ENCODE results near the gene MTSS2. TPM values are rescaled to one million over a fixed set of nuclear protein-coding genes. Genes with fewer than 3 reads are reported as not detected.

MTSS2 gene
- total and polyA plus RNA-seq, 2 experiments from 2014 or later, result 1.6 to 19.6 TPM

DNA sequence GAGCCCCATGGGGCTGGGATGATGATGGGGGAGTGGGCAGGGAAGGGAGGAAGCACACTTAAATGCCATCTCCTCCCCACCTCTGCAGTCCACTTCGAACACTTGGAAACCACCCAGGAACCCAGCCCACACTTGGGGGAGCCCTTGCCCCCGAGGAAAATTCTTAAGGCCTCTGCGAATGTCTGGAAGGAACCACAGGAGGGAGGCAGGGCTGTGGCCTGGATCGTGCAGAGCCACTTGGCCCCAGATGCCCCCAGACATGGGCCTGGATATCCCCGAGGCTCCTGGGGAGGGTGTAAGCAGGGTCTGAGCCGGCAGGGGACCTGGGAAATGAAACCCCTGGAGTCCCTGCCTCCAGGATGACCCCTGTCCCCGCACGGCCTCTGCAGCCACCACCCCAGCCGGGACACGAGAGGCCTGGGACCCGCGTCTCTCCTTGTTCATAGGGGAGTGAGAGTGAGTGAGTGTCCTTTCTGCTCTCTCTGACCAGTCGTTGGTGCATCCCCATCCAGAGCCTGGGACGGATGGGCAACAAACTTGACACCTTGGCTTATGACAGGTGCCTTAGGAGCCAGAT is 11.8 kb upstream of the MTSS2 start (continued):
- TF ChIP-seq, protein P1, sequence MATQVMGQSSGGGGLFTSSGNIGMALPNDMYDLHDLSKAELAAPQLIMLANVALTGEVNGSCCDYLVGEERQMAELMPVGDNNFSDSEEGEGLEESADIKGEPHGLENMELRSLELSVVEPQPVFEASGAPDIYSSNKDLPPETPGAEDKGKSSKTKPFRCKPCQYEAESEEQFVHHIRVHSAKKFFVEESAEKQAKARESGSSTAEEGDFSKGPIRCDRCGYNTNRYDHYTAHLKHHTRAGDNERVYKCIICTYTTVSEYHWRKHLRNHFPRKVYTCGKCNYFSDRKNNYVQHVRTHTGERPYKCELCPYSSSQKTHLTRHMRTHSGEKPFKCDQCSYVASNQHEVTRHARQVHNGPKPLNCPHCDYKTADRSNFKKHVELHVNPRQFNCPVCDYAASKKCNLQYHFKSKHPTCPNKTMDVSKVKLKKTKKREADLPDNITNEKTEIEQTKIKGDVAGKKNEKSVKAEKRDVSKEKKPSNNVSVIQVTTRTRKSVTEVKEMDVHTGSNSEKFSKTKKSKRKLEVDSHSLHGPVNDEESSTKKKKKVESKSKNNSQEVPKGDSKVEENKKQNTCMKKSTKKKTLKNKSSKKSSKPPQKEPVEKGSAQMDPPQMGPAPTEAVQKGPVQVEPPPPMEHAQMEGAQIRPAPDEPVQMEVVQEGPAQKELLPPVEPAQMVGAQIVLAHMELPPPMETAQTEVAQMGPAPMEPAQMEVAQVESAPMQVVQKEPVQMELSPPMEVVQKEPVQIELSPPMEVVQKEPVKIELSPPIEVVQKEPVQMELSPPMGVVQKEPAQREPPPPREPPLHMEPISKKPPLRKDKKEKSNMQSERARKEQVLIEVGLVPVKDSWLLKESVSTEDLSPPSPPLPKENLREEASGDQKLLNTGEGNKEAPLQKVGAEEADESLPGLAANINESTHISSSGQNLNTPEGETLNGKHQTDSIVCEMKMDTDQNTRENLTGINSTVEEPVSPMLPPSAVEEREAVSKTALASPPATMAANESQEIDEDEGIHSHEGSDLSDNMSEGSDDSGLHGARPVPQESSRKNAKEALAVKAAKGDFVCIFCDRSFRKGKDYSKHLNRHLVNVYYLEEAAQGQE (IDR thresholded peaks at IDR 0.05; ENCODE audit: unreplicated experiment), result no peak

DNA sequence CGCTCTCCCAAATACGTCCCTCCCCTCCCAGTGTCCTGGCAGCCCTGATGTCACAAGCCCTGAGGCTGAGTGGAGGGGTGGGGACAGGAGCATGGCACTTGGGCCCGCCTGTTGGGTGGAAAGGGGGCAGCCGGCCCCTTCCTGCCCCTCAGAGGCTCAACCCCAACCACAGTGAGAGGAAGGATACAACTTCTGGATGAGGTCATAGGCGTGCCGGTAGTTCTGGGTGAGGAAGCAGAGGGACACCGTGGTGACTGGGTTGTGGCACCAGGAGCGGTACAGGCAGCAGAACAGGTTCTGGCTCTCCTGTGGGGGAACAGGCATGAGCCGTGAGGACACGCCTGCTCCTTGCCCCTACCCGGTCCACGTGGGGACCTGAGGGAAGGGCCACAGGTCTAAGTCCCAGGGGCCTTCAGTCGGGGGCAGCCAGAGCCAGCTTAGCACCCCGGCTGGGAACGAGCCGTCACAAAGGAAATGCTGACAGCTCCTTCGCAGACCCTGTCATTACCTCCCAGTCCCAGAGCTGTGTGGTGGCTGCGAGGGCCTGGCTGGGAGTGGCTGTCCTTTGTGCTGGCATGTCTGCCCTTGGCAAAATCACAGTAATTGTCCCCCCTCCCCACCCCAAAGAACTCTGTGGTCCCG is 11.2 kb upstream of the MTSS2 start:
- no peaks in the 10 kb centered on the region for H3K9me3 Mint-ChIP-seq
- H3K27me3 Mint-ChIP-seq (ENCODE audit: insufficient read depth, low read depth, poor library complexity), result peaks cover 18% of the 10 kb centered on the region
- DNase-seq (ENCODE audit: low spot score), result no peak
- no peaks in the 10 kb centered on the region for H4K20me1 ChIP-seq (replicated peaks; ENCODE audit: insufficient read depth)
- 0 out of 2 replicates have a peak, but pooled peaks cover 3% of the 10 kb centered on the region for H3F3A ChIP-seq (replicated peaks; ENCODE audit: low read depth)
- no peak for ATAC-seq
- H3K9me2 ChIP-seq (ENCODE audit: insufficient read depth), result no peaks in the 10 kb centered on the region
- no peaks in the 10 kb centered on the region for H3K36me3 ChIP-seq (ENCODE audit: insufficient read depth)
- no peak overlapping the region for H3K4me3 ChIP-seq
- peaks cover 24% of the 10 kb centered on the region for H3K4me1 ChIP-seq (ENCODE audit: insufficient read depth)
- peak overlapping the region; percentile 28; the same call in 1 of the 2 replicates for H3K27ac Mint-ChIP-seq
- no peaks in the 10 kb centered on the region for H3K79me2 ChIP-seq (replicated peaks; ENCODE audit: insufficient read depth)
- H3K27me3 ChIP-seq (ENCODE audit: insufficient read depth), result no peaks in the 10 kb centered on the region
- no peak overlapping the region for H2AFZ ChIP-seq
- H3K27ac ChIP-seq (ENCODE audit: low read depth), result no peak overlapping the region
- H3K4me1 Mint-ChIP-seq, result peaks cover 32% of the 10 kb centered on the region
- peaks cover 2% of the 10 kb centered on the region; the same call in 1 of the 3 replicates for H3K36me3 Mint-ChIP-seq (ENCODE audit: low read depth)
- no peak overlapping the region for H3K4me2 ChIP-seq
- H3K4me3 Mint-ChIP-seq, result no peak overlapping the region
- TF ChIP-seq ZNF331 (CRISPR knock-in tag; IDR thresholded peaks at IDR 0.05; ENCODE audit: low read depth), result no peak
- TF ChIP-seq NANOG (IDR thresholded peaks at IDR 0.05; ENCODE audit: borderline replicate concordance), result no peak
- TF ChIP-seq, protein P2, sequence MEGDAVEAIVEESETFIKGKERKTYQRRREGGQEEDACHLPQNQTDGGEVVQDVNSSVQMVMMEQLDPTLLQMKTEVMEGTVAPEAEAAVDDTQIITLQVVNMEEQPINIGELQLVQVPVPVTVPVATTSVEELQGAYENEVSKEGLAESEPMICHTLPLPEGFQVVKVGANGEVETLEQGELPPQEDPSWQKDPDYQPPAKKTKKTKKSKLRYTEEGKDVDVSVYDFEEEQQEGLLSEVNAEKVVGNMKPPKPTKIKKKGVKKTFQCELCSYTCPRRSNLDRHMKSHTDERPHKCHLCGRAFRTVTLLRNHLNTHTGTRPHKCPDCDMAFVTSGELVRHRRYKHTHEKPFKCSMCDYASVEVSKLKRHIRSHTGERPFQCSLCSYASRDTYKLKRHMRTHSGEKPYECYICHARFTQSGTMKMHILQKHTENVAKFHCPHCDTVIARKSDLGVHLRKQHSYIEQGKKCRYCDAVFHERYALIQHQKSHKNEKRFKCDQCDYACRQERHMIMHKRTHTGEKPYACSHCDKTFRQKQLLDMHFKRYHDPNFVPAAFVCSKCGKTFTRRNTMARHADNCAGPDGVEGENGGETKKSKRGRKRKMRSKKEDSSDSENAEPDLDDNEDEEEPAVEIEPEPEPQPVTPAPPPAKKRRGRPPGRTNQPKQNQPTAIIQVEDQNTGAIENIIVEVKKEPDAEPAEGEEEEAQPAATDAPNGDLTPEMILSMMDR (conservative IDR thresholded peaks at IDR 0.05; ENCODE audit: low read depth in 2 of 2), result no peak
- TF ChIP-seq STAT1 (IDR thresholded peaks at IDR 0.05; ENCODE audit: unreplicated experiment), result no peak
- no peak for TF ChIP-seq EZH2 (IDR thresholded peaks at IDR 0.05; ENCODE audit: low read depth, unreplicated experiment)
- TF ChIP-seq EZH2phosphoT487 (IDR thresholded peaks at IDR 0.05; ENCODE audit: unreplicated experiment), result no peak
- TF ChIP-seq, protein P3, sequence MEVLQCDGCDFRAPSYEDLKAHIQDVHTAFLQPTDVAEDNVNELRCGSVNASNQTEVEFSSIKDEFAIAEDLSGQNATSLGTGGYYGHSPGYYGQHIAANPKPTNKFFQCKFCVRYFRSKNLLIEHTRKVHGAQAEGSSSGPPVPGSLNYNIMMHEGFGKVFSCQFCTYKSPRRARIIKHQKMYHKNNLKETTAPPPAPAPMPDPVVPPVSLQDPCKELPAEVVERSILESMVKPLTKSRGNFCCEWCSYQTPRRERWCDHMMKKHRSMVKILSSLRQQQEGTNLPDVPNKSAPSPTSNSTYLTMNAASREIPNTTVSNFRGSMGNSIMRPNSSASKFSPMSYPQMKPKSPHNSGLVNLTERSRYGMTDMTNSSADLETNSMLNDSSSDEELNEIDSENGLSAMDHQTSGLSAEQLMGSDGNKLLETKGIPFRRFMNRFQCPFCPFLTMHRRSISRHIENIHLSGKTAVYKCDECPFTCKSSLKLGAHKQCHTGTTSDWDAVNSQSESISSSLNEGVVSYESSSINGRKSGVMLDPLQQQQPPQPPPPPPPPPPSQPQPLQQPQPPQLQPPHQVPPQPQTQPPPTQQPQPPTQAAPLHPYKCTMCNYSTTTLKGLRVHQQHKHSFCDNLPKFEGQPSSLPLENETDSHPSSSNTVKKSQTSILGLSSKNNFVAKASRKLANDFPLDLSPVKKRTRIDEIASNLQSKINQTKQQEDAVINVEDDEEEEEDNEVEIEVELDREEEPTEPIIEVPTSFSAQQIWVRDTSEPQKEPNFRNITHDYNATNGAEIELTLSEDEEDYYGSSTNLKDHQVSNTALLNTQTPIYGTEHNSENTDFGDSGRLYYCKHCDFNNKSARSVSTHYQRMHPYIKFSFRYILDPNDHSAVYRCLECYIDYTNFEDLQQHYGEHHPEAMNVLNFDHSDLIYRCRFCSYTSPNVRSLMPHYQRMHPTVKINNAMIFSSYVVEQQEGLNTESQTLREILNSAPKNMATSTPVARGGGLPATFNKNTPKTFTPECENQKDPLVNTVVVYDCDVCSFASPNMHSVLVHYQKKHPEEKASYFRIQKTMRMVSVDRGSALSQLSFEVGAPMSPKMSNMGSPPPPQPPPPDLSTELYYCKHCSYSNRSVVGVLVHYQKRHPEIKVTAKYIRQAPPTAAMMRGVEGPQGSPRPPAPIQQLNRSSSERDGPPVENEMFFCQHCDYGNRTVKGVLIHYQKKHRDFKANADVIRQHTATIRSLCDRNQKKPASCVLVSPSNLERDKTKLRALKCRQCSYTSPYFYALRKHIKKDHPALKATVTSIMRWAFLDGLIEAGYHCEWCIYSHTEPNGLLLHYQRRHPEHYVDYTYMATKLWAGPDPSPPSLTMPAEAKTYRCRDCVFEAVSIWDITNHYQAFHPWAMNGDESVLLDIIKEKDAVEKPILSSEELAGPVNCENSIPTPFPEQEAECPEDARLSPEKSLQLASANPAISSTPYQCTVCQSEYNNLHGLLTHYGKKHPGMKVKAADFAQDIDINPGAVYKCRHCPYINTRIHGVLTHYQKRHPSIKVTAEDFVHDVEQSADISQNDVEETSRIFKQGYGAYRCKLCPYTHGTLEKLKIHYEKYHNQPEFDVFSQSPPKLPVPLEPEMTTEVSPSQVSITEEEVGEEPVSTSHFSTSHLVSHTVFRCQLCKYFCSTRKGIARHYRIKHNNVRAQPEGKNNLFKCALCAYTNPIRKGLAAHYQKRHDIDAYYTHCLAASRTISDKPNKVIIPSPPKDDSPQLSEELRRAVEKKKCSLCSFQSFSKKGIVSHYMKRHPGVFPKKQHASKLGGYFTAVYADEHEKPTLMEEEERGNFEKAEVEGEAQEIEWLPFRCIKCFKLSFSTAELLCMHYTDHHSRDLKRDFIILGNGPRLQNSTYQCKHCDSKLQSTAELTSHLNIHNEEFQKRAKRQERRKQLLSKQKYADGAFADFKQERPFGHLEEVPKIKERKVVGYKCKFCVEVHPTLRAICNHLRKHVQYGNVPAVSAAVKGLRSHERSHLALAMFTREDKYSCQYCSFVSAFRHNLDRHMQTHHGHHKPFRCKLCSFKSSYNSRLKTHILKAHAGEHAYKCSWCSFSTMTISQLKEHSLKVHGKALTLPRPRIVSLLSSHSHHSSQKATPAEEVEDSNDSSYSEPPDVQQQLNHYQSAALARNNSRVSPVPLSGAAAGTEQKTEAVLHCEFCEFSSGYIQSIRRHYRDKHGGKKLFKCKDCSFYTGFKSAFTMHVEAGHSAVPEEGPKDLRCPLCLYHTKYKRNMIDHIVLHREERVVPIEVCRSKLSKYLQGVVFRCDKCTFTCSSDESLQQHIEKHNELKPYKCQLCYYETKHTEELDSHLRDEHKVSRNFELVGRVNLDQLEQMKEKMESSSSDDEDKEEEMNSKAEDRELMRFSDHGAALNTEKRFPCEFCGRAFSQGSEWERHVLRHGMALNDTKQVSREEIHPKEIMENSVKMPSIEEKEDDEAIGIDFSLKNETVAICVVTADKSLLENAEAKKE (CRISPR knock-in tag; IDR thresholded peaks at IDR 0.05), result no peak
- TF ChIP-seq, protein P4, sequence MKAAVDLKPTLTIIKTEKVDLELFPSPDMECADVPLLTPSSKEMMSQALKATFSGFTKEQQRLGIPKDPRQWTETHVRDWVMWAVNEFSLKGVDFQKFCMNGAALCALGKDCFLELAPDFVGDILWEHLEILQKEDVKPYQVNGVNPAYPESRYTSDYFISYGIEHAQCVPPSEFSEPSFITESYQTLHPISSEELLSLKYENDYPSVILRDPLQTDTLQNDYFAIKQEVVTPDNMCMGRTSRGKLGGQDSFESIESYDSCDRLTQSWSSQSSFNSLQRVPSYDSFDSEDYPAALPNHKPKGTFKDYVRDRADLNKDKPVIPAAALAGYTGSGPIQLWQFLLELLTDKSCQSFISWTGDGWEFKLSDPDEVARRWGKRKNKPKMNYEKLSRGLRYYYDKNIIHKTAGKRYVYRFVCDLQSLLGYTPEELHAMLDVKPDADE (IDR thresholded peaks at IDR 0.05), result no peak
- no peak for TF ChIP-seq JUNB (IDR thresholded peaks at IDR 0.05; ENCODE audit: unreplicated experiment)
- no peak for TF ChIP-seq CREB1 (CRISPR knock-in tag; IDR thresholded peaks at IDR 0.05; ENCODE audit: low read depth)
- TF ChIP-seq ZNF114 (CRISPR knock-in tag; IDR thresholded peaks at IDR 0.05), result no peak

All from GM23338 (cell line).